ENCODE results near the gene ITGB5.

GRCh38 chr3:124893526-124893925 is 6.4 kb upstream of the ITGB5 start:
- no peak for TF ChIP-seq NFIC (IDR thresholded peaks at IDR 0.05)
- TF ChIP-seq USF1 (IDR thresholded peaks at IDR 0.05), result no peak
- no peak for TF ChIP-seq RAD21 (IDR thresholded peaks at IDR 0.05; ENCODE audit: low read depth)
- no peak for TF ChIP-seq EGR1 (IDR thresholded peaks at IDR 0.05)

All from Ishikawa (cell line).